Islet of Langerhans (tissue), 1 donor: ENCODE measurements around the gene ACTL10.

Experiments
- FAIRE-seq: peaks from one replicate; lab custom pipeline; 2011; peaks lifted over from hg19 to GRCh38; lab: Jason Lieb, UNC

Gene ACTL10

GRCh38 chr20:33649201-33649681, 17.5 kb upstream of the ACTL10 start:
- no peak for FAIRE-seq

DNA sequence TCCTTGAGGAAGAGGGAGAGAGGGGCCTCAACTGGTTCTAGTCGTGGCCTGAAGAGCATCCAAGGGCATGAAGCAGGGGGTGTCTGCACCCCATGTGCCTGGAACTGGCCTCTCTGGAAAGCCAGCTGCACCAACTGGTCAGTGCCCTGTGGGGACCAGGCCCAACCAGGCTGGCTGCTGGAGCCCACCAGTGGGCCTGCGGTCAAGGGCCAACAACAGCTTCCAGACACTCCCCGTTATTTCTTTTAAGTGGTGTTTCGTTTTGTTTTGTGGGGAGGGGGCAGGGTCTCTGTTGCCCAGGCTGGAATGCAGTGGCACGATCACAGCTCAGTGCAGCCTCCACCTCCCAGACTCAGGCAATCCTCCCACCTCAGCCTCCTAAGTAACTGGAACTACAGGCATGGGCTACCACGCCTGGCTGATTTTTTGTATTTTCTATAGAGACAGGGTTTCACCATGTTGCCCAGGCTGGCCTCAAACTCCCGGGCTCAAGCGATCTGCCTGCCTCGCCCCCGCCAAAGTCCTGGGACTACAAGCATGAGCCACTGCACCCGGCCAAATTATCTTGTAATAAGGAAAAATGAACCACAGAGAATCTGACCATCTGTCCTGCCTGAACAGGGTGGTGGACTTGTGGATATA, 16.5 kb upstream of the ACTL10 start:
- no peak for FAIRE-seq

DNA sequence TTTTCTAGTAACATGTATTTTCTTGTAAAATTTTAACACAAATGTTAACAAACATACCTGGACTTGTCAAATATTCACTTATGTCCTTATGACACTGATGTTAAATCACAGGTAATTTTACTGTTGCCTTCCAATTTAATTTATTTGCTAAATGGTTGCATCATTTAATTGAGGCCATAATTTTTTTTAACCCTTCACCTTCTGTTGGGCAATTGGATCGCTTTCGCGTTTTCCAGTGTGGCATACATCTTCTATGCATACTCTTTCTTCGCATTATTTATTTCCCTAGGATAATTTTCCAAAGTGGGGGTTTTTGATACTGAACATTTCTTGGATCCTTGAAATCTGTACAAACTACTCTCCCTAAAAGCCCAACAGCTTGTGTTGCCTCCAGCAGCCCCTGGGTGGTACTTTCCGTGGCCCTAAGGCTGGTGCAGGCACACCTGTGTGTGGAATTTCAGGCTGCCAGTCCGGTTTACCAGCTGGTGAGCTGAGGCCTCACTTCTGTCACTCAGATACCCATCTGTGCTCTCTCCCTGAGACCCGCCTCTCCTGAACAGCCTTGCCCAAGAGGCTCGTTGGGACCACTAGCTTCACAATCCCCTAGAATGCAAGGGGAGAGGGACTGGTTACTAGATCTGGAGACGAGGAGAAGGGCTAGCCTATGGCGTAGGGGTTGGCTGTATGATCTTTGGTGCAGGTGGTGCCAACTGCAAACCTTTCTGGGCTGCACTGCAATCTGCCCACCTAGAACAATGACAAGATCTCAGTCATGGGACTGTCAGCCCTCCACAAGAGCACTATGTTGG, 15.8 kb upstream of the ACTL10 start:
- no peak for FAIRE-seq

- no peak for FAIRE-seq
These were observed 15.1 kb upstream of the ACTL10 start for GRCh38 chr20:33651562-33652048.

GRCh38 chr20:33653218-33653899, 13.4 kb upstream of the ACTL10 start:
- no peak for FAIRE-seq

GRCh38 chr20:33653900-33654596, 12.7 kb upstream of the ACTL10 start:
- no peak for FAIRE-seq

- FAIRE-seq: no peak
These were observed 12.0 kb upstream of the ACTL10 start for GRCh38 chr20:33654680-33655161.

DNA sequence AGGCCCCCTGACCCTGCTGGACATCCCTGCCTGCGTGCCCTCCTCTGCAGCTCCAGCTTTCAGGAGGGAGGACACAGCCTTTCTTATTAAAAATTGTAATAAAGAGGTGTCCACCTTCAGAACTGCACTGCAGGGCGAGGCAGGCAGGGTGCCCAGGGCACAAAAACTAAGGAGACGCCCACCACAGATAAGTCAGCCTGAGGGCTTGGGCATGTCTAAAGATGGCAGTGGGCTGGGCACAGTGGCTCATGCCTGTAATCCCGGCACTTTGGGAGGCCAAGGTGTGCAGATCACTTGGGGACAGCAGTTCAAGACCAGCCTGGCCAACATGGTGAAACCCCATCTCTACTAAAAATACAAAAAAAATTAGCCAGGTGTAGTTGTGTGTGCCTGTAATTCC, 11.6 kb upstream of the ACTL10 start:
- FAIRE-seq: no peak

- no peak for FAIRE-seq
These were observed 10.5 kb upstream of the ACTL10 start for GRCh38 chr20:33656010-33656782.

DNA sequence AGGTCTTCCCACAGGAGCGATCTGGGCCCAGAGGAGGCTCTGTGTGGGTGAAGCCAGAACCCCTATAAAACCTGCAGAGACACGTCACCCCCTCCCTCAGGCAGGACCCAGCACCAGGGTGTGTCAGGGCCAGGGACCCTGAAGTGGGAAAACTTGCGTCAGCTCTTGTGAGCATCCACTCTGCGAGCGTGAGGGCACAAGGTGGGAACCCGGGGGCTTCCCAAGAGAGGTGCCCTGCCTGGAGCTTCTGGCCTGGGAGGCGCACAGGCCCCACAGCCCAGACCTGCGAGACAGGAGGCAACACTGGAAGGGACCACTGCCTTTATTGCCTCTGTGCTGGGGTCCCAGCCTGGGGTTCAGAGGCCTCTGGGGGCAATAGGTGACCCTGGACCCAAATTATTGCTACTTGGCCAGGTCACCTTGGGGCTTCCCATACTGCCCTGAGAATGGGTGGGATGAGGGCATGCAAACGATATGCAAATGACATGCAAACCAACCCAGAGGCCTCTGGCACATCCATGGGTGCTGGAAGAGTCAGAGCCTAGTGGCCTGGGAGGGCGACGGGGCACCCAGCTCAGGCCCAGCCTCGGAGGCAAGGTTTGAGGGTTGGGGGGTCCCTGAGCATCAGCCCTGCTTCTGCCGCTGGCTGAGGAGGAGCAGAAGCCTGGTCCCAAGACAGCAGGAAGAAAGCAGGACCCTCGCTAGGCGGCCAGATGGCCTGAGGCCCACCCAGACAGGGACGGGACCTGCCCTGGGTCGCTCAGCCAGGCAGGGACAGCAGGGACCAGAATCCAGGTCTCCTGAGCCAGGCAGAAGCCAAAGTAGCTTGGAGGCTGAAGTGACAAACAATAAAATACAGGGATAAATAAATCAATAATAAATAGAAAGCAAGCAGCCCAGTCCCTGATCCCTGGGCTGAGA, 9.7 kb upstream of the ACTL10 start:
- no peak for FAIRE-seq

GRCh38 chr20:33657704-33658095, 9.0 kb upstream of the ACTL10 start:
- FAIRE-seq: no peak

DNA sequence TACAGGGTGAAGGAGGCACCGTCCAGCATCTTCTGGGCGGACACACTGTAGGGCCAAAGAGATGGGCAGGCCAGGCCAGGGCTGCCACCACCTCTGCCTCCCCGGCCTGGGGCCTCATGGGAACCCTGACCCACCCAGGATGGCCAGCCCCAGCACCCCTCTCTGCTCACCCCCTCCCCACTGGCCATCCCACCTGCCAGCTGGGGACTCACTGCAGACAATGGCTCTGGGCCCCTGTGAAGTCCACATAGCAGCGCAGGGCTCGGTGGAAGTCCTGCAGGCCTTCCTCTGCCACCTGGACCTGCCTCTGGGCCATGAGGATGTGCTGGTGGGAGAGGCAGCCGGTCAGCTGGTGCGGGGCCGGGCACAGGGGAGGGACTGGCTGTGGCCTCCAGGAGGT, 8.2 kb upstream of the ACTL10 start:
- no peak for FAIRE-seq

GRCh38 chr20:33658929-33659328, 7.8 kb upstream of the ACTL10 start:
- no peak for FAIRE-seq

- FAIRE-seq: no peak
These were observed 7.3 kb upstream of the ACTL10 start for GRCh38 chr20:33659341-33660034.

GRCh38 chr20:33660035-33660684, 6.6 kb upstream of the ACTL10 start:
- no peak for FAIRE-seq

GRCh38 chr20:33660685-33661058, 6.1 kb upstream of the ACTL10 start:
- no peak for FAIRE-seq

DNA sequence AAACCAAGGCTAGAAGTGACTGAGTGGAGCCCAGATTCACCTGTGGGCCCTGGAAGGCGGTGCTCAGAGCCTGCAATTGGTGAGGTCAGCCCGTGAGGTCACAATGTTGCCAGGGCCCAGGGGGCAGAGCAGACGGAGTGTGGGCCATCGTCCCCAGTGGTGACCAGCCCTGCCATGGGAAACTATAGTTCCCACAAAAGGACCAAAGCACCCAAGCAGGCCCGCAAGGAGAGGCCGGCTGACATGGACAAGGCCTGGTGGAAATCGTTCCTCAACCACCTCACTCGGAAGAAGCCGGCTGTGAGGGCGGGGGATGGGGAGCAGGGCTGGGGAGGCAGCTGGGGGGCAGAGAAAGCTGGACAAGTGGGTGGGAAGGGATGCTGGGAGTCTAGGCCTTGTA, 4.6 kb upstream of the ACTL10 start, which contains the start of gene C20orf144:
C20orf144 (plus strand) TSS at position 156 of the 400 bp plus-strand sequence; CDS start at position 175, 19 bp downstream.
- FAIRE-seq: no peak

GRCh38 chr20:33663161-33664084, 3.3 kb upstream of the ACTL10 start:
- no peak for FAIRE-seq
